Measurements from ENCODE around the gene WBP11. TPM values are rescaled to one million over a fixed set of nuclear protein-coding genes. Genes with fewer than 3 reads are reported as not detected.

The WBP11 gene
- total and polyA plus RNA-seq, 2 of the 13 experiments (the other 11 are each of a cell fraction or from before 2014, with no cell fraction given): 7.6 to 31.0 TPM

DNA sequence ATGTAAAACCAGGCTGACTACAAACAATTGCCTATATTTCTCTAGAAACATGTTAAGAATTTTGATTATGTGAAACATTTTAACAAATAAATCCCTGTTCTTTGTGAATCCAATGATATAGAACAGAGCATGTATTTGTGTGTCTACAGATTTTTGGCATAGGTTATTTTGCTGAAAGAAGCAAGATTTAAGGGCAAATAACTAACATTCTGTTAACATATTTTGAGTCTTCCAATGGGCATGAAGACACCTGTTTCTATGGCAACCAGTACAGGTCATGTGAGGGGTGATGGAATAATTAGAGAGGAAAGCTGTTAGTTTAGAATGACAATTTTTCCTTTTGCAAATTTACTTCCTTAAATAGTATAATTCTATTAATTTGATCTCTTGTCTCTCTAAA lies 31.2 kb upstream of the WBP11 start:
- Histone ChIP-seq H3K9me3 (ENCODE audit: low read length) (no peaks in the 10 kb centered on the region), H2AFZ (ENCODE audit: low read length) (no peak overlapping the region), H3K79me2 (ENCODE audit: insufficient read depth, low read length) (peaks cover 17% of the 10 kb centered on the region), H3K36me3 (replicated peaks in 1 of 2; ENCODE audit: control insufficient read depth in 1 of 2, insufficient read depth in 2 of 2, low read length in 2 of 2) (peaks cover 2 to 7% of the 10 kb centered on the region in 2 experiments; a peak in 2 of 5 replicates), H3K9ac (ENCODE audit: insufficient read depth, low read depth, low read length) (no peak overlapping the region), H3K4me3 (replicated peaks in 1 of 3; ENCODE audit: insufficient read depth in 1 of 3, low read depth in 2 of 3, low read length in 3 of 3) (no peak overlapping the region), H3K4me2 (ENCODE audit: low read depth, low read length) (no peak overlapping the region), H3K27me3 (ENCODE audit: control insufficient read depth in 1 of 2, insufficient read depth in 2 of 2, low read length in 2 of 2) (no peaks in the 10 kb centered on the region), H3K4me1 (ENCODE audit: insufficient read depth, low read length) (peaks cover 65% of the 10 kb centered on the region), H4K20me1 (ENCODE audit: insufficient read depth, low read length) (no peaks in the 10 kb centered on the region), H3K27ac (ENCODE audit: extremely low read length, insufficient read depth, low read length) (no peak overlapping the region)
- TF ChIP-seq RFX1 (IDR thresholded peaks at IDR 0.05): peak; percentile 32; the same call in 1 of the 2 replicates
- TF ChIP-seq, protein P1, sequence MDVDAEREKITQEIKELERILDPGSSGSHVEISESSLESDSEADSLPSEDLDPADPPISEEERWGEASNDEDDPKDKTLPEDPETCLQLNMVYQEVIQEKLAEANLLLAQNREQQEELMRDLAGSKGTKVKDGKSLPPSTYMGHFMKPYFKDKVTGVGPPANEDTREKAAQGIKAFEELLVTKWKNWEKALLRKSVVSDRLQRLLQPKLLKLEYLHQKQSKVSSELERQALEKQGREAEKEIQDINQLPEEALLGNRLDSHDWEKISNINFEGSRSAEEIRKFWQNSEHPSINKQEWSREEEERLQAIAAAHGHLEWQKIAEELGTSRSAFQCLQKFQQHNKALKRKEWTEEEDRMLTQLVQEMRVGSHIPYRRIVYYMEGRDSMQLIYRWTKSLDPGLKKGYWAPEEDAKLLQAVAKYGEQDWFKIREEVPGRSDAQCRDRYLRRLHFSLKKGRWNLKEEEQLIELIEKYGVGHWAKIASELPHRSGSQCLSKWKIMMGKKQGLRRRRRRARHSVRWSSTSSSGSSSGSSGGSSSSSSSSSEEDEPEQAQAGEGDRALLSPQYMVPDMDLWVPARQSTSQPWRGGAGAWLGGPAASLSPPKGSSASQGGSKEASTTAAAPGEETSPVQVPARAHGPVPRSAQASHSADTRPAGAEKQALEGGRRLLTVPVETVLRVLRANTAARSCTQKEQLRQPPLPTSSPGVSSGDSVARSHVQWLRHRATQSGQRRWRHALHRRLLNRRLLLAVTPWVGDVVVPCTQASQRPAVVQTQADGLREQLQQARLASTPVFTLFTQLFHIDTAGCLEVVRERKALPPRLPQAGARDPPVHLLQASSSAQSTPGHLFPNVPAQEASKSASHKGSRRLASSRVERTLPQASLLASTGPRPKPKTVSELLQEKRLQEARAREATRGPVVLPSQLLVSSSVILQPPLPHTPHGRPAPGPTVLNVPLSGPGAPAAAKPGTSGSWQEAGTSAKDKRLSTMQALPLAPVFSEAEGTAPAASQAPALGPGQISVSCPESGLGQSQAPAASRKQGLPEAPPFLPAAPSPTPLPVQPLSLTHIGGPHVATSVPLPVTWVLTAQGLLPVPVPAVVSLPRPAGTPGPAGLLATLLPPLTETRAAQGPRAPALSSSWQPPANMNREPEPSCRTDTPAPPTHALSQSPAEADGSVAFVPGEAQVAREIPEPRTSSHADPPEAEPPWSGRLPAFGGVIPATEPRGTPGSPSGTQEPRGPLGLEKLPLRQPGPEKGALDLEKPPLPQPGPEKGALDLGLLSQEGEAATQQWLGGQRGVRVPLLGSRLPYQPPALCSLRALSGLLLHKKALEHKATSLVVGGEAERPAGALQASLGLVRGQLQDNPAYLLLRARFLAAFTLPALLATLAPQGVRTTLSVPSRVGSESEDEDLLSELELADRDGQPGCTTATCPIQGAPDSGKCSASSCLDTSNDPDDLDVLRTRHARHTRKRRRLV (CRISPR knock-in tag; IDR thresholded peaks at IDR 0.05): no peak
- POLR2A ChIA-PET: interaction anchor here (1.0 to 1.3 kb wide), 2 partner anchors 31 to 64 kb away, joined by 3 read pairs; partner anchors contain the start of genes C12orf60 and WBP11
- in situ Hi-C loops (cut with HindIII; ENCODE audit: extremely low pct_ligation_motif_present, low pct_unique_long_range_greater_than_20kb) (no loop called here), intact Hi-C loops (cut with micrococcal nuclease; ENCODE audit: unreplicated experiment) (no loop called here)
- no peak for ATAC-seq
- no TSS peak for BruUV-seq (replicated peaks)
- DNase-seq (ENCODE audit: low spot score): no peak
- CTCF ChIA-PET (ENCODE audit: low intra/inter-chr PET ratio, low total read pairs): no interaction called here
- FAIRE-seq: no peak

DNA sequence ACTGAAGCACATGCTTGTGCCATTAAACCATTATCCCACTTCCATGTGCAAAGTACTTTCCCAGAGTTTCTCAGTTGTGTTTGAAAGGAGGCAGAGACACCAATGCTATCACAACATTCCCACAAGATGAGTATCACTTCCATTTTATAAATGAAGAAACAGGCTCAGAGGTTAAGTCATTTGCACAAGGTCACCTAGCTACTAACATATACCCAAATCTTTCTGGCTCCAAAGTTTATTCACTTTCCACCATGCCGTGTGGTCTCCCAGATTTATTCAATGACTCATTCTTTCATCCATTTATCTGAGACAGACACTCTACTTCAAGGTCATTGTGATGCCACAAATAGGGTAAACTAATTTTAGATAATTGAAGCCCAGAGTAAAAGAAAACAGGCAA lies 30.7 kb upstream of the WBP11 start:
- intact Hi-C loops (cut with micrococcal nuclease; ENCODE audit: unreplicated experiment): no loop called here
- Histone ChIP-seq H2AFZ (ENCODE audit: low read length) (no peak overlapping the region), H3K36me3 (replicated peaks in 1 of 2; ENCODE audit: control insufficient read depth in 1 of 2, insufficient read depth in 2 of 2, low read length in 2 of 2) (peaks cover under 1 to 2% of the 10 kb centered on the region in 2 experiments; a peak in 2 of 5 replicates), H3K4me3 (replicated peaks in 1 of 3; ENCODE audit: insufficient read depth in 1 of 3, low read depth in 2 of 3, low read length in 3 of 3) (no peak overlapping the region), H3K9me3 (ENCODE audit: low read length) (no peaks in the 10 kb centered on the region), H3K4me2 (ENCODE audit: low read depth, low read length) (no peak overlapping the region), H3K9ac (ENCODE audit: insufficient read depth, low read depth, low read length) (no peak overlapping the region), H4K20me1 (ENCODE audit: insufficient read depth, low read length) (no peaks in the 10 kb centered on the region), H3K4me1 (ENCODE audit: insufficient read depth, low read length) (peaks cover 60% of the 10 kb centered on the region), H3K79me2 (ENCODE audit: insufficient read depth, low read length) (peaks cover 12% of the 10 kb centered on the region), H3K27me3 (ENCODE audit: control insufficient read depth in 1 of 2, insufficient read depth in 2 of 2, low read length in 2 of 2) (no peaks in the 10 kb centered on the region), H3K27ac (ENCODE audit: extremely low read length, insufficient read depth, low read length) (no peak overlapping the region)
- no TSS peak for BruUV-seq (replicated peaks)
- peak; percentile 35 for DNase-seq (ENCODE audit: low spot score)
- no peak for FAIRE-seq
- ChIA-PET POLR2A (no interaction called here), CTCF (ENCODE audit: low intra/inter-chr PET ratio, low total read pairs) (no interaction called here)
- no peak for ATAC-seq
- 36% methylated on average over 1 of the region's 1 CpG for WGBS (ENCODE audit: low lambda C conversion rate)
- in situ Hi-C loops (cut with HindIII; ENCODE audit: extremely low pct_ligation_motif_present, low pct_unique_long_range_greater_than_20kb): no loop called here
- TF ChIP-seq ZNF451 (CRISPR knock-in tag; IDR thresholded peaks at IDR 0.05) (no peak), TARDBP (CRISPR knock-in tag; IDR thresholded peaks at IDR 0.05) (no peak), SALL2 (CRISPR knock-in tag; IDR thresholded peaks at IDR 0.05) (no peak), MYNN (CRISPR knock-in tag; IDR thresholded peaks at IDR 0.05; ENCODE audit: low read depth) (no peak), ZNF772 (CRISPR knock-in tag; IDR thresholded peaks at IDR 0.05) (no peak), SP4 (CRISPR knock-in tag; IDR thresholded peaks at IDR 0.05) (no peak), HNF4A (CRISPR knock-in tag; IDR thresholded peaks at IDR 0.05) (no peak), ZNF251 (CRISPR knock-in tag; IDR thresholded peaks at IDR 0.05) (no peak)
- TF ChIP-seq, protein P2, sequence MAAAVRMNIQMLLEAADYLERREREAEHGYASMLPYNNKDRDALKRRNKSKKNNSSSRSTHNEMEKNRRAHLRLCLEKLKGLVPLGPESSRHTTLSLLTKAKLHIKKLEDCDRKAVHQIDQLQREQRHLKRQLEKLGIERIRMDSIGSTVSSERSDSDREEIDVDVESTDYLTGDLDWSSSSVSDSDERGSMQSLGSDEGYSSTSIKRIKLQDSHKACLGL (CRISPR knock-in tag; IDR thresholded peaks at IDR 0.05): no peak
- TF ChIP-seq, protein P3, sequence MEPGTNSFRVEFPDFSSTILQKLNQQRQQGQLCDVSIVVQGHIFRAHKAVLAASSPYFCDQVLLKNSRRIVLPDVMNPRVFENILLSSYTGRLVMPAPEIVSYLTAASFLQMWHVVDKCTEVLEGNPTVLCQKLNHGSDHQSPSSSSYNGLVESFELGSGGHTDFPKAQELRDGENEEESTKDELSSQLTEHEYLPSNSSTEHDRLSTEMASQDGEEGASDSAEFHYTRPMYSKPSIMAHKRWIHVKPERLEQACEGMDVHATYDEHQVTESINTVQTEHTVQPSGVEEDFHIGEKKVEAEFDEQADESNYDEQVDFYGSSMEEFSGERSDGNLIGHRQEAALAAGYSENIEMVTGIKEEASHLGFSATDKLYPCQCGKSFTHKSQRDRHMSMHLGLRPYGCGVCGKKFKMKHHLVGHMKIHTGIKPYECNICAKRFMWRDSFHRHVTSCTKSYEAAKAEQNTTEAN (CRISPR knock-in tag; conservative IDR thresholded peaks at IDR 0.05): no peak
